GM18526 (cell line): Measurements from ENCODE around the gene AP3S2.

ENCODE experiments used
- POLR2A ChIP-seq: IDR thresholded peaks from 3 replicates; pipeline ENCODE4 v1.6.1; 2011; ENCODE audit not compliant: insufficient read length; ENCODE audit errors: extremely low read depth

Gene AP3S2

DNA sequence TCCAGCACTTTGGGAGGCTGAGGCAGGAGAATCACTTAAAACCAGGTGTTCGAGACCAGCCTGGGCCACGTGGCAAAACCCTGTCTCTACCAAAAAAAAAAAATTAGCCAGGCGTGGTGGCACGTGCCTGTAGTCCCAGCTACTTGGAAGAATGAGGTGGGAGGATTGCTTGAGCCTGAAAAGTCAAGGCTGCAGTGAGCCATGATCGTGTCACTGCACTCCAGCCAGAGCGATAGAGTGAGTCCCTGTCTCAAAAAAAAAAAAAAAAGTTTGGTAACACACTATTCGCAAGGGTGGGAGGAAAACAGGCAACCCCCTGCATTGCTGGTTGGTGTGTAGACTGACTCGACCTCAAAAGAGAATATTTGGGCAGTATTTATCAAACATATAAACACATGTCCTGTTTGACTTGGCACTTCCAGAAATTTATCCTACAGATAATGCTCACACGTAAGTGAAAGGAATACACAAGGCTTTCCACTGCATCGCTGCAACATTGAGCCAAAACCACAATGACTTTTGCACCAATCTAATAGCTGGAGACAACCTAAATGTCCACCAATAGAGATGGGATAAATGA lies 76.0 kb downstream of the AP3S2 start:
- TF ChIP-seq POLR2A = no peak

DNA sequence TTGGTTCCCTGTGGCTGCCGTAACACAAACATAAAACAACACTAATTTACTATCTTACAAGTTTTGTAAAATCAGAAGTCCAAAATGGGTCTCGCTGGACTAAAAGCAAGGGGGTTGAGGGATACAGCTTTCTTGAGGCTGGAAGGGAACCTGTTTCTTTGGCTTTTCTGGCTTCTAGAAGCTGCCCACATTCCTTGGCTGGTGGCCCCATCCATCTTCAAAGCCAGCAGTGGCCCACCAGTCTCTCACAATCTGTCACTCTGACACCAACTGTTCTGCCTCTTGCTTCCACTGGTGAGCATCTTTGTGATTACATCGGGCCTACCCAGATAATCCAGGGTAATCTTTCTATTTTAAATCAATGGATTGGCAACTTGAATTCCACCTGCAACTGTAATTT lies 78.0 kb downstream of the AP3S2 start:
- TF ChIP-seq POLR2A = no peak

DNA sequence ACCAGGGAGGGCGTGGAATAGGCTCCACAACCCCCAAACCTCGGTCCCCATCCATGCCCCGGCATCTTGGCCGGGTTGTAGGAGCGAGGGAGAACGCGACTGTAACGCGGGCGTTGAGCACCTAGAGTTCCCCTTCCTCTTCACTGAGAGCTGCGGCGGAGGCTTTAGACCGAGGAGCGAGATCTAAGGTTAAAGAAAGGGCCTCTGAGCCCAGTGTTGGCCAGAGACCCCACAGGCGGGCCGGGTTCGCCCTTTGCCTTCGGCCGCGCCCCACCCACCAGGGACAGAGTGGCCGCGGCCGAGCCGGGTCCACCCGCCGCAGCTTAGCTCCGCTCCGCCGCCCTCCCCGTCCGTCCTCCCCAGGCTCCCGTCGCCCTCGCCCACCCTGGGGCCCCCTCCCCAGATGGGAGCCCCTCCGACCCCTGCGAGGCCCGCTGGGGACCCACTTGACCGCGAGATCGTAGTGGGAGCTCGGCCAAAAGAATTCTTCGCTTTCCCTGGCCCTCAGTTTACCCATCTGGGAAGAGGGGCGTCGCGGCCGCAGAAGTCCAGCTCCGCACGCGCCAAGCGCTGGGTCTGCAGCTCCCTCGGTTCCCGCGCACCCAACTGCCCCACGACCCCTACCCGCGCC lies 79.6 kb downstream of the AP3S2 start:
- no peak for TF ChIP-seq POLR2A

DNA sequence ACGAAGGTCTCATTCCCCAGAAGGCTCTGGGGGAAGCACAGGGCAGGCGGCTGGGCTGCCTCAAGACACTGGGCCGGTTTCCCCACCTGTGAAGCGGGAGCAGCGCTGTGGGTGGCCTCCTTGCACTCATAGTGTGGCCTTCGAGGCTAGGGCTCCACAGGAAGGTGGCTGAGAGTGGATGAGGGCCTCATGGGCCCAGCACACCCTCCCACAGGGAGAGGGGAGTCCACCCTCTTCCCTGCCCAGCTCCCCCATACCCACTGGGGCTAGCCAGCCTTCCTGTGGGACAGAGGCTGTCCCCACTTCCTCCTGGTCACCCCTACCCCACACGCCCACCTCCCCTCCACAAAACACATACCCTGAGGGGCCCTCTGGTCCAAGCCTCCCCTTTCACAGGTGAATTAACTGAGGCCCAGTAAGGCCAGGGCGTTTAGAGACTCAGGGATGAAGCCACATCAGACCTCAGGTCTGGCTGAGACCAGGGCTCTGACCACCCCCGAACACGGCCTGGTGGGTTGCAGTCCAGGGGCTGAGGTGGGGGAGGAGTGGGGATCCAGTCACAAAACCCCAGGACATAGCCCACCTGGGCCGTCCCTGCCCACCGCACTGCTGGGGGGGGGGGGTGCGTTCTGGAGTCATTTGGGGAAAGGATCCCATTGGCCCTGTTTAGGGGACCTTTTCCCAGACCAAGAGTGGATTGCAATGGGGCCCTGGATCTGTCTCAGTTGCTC lies 80.2 kb downstream of the AP3S2 start:
- TF ChIP-seq POLR2A = no peak

DNA sequence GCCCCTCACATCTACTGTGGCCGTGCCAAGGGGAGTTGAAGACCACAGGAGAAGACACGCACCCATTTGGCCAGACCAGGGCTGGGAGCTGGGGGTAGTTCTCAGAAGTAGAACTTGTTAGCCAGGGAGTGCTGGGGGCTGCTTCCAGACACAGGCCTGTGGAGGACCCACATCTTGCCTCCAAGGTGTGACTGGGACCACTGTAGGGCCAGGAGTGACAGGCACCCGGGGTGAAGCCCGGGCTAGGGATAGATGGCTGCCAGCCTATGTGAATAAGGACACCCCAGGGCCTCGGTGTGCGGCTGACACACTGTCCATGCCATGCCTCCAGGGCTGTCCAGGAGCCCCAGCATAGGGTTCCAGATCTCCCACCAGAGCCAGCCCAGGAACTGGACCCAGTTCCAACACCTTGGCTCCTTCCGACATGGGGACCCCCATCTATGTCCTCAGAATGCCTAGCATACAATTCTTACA lies 80.9 kb downstream of the AP3S2 start:
- no peak for TF ChIP-seq POLR2A

DNA sequence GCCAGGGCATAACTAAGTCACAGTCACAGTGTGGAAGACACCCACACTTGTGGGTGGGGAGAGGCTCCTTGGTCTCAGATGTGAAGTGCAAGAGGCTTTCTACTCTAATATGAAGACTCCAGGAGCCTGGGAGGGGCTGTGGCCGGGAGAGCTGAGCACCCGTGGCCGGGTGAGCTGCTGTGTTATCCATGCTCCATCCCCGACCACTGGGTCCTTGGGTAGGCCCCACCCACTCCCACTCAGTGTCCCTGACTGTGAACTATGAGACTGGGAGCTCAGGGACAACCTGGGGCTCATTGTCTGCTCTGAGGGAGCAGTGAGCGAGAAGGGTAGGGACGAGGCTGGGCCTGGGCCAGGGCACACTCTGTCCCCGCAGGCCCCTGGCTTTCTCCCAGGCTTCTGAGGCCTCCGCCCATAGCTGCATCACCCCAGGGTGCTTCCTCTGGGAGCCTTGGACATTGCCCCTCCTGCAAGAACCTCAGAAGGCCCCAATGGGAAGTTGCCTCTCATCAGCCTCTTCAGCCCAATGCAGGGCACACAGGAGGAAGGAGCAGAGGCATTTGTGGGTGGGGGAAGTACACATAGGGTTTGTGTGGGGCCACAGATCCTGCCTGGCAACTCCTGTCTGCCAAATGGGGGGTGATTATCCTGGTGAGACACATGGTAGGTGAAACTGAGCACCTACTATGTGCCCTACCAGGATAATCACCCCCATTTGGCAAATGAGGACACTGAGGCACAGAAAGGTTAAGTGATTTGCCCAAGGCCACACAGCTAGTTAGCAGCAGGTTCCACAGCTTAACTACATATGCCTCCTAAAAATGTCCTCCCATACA lies 81.6 kb downstream of the AP3S2 start:
- TF ChIP-seq POLR2A = no peak

DNA sequence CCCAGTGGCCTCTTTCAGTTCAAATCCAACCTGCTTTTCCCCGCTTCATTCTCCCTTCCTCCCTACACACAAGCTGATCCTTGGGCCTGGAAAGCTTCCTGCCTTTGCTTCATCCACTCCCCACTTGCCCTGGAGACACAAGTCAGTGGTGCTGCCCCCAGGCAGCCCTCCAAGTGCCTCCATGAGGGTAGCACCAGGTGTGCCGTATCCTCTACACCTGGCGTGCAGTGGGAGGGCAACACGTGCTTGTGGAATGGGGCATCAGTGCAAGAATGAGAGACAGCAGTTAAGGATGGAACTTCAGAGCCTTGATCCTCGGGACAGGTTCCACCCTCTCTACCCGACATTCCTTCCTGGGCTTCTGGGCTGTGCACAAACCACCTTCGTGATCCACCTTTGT lies 83.0 kb downstream of the AP3S2 start:
- no peak for TF ChIP-seq POLR2A

DNA sequence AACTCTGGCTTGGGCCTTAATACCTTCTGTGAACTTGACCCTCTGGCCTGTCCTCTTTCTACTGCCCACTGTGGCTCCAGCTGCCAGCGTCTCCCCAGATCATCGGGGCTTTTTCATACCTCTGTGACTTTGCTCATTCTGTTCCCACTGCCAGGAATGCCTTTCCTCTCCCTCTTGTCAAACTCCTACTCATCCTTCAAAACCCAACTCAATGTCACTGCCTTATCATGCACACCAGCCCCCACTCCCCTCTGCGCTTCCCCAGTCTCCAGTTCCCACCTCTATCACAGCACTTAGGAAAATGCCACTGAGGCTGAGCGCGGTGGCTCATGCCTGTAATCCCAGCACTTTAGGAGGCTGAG lies 84.0 kb downstream of the AP3S2 start:
- no peak for TF ChIP-seq POLR2A

DNA sequence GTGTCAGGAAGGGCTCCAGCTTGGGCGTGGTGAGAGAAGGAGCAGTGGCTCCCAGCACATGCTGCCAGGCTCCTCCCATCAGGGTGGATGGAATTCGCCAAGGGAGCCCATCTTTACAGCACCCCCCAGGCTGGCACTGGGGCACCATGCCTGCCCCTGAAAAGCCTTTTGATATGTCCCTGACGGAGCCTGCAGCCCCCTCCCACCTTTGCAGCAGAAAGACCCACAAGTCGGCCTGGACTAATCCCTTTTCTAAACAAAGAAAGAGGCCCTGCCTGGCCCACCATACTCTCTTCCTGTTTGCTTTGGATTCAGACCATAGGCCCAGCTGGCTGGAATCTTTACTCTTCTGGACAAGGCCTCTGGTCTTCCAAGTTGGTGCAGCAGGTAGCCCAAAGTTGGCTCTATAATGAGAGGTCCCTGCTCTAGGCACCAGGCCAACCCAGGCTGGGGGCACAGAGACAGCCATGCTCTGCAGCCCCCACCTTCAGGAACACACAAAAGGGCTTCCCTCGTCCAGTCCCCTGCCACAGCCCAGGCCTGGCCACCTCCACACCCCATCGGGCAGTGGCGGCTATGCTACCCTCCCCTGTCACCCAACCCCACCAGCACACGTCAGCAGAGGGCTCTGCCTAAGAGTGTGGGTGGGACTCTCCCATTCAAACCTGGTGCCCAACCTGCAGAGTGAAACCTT lies 84.6 kb downstream of the AP3S2 start:
- no peak for TF ChIP-seq POLR2A

DNA sequence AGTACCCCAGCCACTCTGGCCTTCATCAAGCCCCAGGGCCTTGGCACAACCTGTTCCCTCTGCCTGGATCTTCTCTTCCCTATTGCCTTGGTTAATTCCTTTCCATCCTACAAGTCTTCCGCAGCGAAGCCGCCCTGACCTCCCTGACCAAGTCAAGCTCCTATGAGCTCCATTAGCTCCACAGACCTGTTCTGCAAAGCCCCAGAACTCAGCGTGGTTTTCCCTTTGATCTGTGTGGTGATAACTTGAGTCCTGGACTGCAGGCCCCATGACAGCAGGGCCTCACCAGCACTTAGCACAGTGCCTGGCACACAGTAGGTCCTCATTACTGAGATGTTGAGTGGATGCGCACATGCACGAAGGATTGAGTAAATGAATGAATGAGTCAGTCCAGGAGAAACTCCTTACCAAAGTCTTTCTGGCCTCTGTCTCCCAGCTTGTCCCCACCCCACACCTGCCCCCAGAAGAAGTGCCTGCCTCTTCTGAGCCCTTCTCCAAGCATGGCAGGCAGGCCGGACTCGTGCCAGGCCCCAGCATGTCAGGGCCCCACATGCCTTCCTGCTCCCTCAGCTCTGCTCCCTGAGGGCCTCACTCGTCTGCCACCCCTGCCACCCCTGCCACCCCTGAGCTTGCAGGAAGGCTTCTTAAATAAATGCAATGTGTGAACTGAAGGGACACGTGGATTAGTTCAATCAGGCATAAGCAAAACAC lies 85.5 kb downstream of the AP3S2 start:
- no peak for TF ChIP-seq POLR2A

DNA sequence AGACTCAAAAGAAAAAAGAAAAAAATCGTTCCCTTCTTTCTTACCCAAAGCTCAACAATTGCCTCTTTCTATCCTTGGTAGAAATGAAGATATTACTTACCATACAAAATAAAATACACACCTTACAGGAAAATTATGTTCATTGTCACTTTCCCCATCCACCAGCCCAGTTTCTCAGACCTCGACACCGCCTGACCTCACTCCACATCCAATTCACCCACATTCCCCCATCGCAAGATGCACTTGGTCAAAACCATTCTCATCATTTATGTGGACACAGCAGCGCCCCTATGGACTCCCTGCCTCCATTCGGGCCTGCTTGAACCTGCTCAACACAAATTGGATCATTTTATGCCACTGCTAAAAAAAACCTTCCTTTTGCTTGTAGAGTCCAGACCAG lies 86.1 kb downstream of the AP3S2 start:
- TF ChIP-seq POLR2A = no peak

DNA sequence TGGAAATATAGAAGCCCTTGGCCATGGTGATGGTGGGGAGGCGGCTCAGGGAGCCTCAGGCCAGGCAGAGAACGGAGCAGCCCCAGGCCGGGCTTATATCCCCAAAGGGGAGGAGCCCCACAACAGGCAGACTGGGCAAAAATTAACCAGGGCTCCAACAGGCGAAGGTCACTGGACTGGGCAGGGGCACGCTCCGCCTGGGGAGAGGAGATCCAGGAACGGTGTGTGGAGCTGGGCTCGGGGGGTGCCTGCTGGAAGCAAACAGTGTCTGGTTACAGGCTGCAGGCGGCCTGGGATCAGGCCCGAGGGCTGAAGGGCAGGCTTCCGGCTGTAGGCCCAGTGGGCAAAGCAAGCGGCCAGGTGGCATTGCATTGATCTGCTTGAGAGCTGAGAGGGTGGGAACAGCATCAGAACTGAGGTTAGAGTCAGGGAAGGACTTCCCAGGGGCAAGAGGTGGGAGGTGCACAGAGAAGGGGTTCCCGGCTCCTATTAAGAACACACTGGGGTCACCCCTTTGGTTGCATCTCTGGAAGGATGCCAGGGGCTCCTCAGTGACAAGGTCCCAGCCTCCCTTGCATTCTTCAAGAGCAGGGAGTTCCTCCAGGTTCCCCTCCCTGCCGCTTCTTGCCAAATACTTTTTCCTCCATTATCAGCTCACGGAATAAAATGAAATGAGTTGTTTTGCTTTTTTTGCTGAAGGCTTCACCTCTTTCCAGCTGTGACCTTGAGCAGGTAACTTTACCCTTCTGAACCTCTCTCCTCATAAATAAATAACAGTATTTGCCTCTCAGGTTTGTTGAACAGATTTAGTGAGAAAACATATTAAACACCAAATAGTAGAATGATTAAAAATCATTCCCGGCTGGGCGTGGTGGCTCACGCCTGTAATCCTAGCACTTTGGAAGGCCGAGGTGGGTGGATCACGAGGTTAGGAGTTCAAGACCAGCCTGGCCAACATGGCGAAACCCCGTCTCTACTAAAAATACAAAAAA lies 86.9 kb downstream of the AP3S2 start:
- no peak for TF ChIP-seq POLR2A

DNA sequence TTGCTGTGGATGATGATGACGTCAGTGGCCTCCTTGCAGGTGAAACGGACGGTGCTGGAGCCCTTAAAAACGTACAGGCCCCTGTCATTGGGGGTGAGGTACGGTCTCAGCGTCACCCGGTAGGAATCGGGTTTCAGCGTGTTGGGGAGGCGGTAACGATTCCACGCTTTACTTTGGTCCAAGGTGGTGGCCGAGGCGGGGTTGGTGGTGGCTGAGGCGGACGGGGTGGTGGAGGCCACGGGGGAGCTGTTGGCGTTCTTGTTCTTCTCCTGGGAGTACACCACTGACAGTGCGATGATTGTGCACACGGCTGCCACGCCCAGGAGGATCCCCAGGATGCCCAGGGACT lies 87.6 kb downstream of the AP3S2 start:
- no peak for TF ChIP-seq POLR2A

DNA sequence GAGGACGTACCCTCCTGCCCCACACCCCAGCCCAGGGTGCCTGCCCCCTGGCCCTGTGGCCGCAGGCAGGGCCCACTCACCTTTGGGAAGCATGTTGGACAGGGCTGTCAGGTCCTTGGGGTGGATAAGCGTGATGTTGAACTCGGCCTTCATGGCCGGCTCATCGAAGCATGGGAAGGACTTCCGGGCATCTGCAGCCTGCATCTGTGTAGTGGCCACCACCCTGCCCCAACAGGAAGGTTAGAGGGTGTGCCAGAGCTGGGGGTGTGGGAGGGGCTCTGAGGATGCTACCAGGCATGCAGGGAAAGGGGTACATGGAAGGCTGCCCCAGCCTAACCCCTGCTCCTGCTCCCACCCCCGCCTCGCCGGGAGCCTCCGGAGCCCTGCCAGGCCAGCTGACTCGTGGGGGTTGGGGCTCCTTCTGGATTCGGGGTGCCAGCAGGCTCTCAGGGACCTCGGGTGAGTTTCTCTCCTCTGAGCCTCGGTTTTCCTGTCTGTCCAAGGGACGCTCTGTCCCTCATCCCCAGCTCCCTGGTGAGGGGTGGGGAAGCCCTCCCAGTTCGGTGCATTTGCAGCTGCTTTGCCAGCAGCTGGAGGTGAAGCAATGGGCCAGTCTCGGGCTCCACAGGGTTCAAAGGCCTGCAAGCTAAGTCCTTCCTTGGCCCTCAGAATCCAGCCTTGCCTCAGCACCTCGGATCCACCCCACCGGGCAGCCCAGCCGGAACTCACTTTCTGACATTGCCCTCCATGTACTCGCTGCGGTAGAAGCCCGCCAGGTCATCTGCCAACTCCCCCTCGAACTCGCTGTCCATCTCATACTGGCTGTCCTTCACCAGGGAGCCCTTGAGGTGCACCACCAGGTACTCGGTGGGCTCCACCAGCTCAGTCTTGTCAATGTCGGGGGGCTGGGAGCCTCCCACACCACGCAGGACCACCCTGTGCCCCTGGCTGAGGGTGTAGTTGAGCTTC lies 88.3 kb downstream of the AP3S2 start:
- no peak for TF ChIP-seq POLR2A
